DOHH2 (cell line): ENCODE data around the gene CT55.
"Not testable (repeated sequence)": the region's sequence is repeated elsewhere in the genome, so short reads cannot be mapped to it uniquely, and the experiment has no call there.

Experiments used
- H3F3A ChIP-seq: fragments of 200-600 bp; sonication (generic), shearing (Covaris generic); 2 replicates; pipeline ENCODE4 v1.6.0; 2016; ENCODE audit warnings: antibody characterized with exemption, mild to moderate bottlenecking; ENCODE audit not compliant: control insufficient read depth, insufficient read depth
- H3K27ac ChIP-seq: fragments of 200-600 bp; sonication (generic); 2 replicates; pipeline ENCODE4 v1.5.1; 2014; ENCODE audit warnings: low read depth, mild to moderate bottlenecking, low read length, moderate library complexity
- H3K27me3 ChIP-seq: fragments of 200-600 bp; sonication (generic); 2 replicates; pipeline ENCODE4 v1.6.1; 2014; ENCODE audit warnings: mild to moderate bottlenecking, low read length, mixed read lengths; ENCODE audit not compliant: control insufficient read depth
- H3K36me3 ChIP-seq: fragments of 200-600 bp; sonication (generic); 2 replicates; pipeline ENCODE4 v1.6.1; 2014; ENCODE audit warnings: mild to moderate bottlenecking, low read length, moderate library complexity, mixed read lengths; ENCODE audit not compliant: control insufficient read depth
- H3K4me1 ChIP-seq: fragments of 200-600 bp; sonication (generic); 2 replicates; pipeline ENCODE4 v1.6.1; 2014; ENCODE audit warnings: mild to moderate bottlenecking, low read length, mixed read lengths; ENCODE audit not compliant: control insufficient read depth
- H3K4me2 ChIP-seq: fragments of 200-600 bp; sonication (generic); 2 replicates; pipeline ENCODE4 v1.6.0; 2014; ENCODE audit warnings: mild to moderate bottlenecking, low read length, moderate library complexity
- H3K4me3 ChIP-seq: fragments of 200-600 bp; sonication (generic); 2 replicates; pipeline ENCODE4 v1.5.1; 2014; ENCODE audit warnings: mild to moderate bottlenecking, low read length, mixed read lengths
- H3K79me2 ChIP-seq: fragments of 200-600 bp; sonication (generic); 2 replicates; pipeline ENCODE4 v1.6.1; 2014; ENCODE audit warnings: mild to moderate bottlenecking, low read length, mixed read lengths; ENCODE audit not compliant: control insufficient read depth
- H3K9me2 ChIP-seq: fragments of 200-600 bp; sonication (generic); replicated peaks from 2 replicates; pipeline ENCODE4 v1.6.1; 2014; ENCODE audit warnings: mild to moderate bottlenecking, low read length, mixed read lengths; ENCODE audit not compliant: control insufficient read depth
- H3K9me3 ChIP-seq: fragments of 200-600 bp; sonication (generic); 2 replicates; pipeline ENCODE4 v1.6.1; 2014; ENCODE audit warnings: antibody characterized with exemption, low read length, mixed read lengths; ENCODE audit not compliant: control insufficient read depth, insufficient read depth
- H4K20me1 ChIP-seq: fragments of 200-600 bp; sonication (generic); 2 replicates; pipeline ENCODE4 v1.6.0; 2014; ENCODE audit warnings: low read depth, mild to moderate bottlenecking, antibody characterized with exemption, low read length, moderate library complexity; ENCODE audit not compliant: control insufficient read depth, insufficient read depth
- CTCF ChIP-seq: fragments of 200-600 bp; sonication (generic); IDR thresholded peaks from one replicate; pipeline ENCODE4 v1.5.1; 2014; ENCODE audit warnings: antibody characterized with exemption, mild to moderate bottlenecking, low read depth, low read length; ENCODE audit not compliant: poor library complexity, severe bottlenecking
- EZH2phosphoT487 ChIP-seq: fragments of 200-600 bp; sonication (generic); IDR thresholded peaks from 2 replicates; pipeline ENCODE4 v1.6.1; 2017; ENCODE audit warnings: borderline replicate concordance, mild to moderate bottlenecking, antibody characterized with exemption, low read length, moderate library complexity, mixed read lengths

CT55 gene

DNA sequence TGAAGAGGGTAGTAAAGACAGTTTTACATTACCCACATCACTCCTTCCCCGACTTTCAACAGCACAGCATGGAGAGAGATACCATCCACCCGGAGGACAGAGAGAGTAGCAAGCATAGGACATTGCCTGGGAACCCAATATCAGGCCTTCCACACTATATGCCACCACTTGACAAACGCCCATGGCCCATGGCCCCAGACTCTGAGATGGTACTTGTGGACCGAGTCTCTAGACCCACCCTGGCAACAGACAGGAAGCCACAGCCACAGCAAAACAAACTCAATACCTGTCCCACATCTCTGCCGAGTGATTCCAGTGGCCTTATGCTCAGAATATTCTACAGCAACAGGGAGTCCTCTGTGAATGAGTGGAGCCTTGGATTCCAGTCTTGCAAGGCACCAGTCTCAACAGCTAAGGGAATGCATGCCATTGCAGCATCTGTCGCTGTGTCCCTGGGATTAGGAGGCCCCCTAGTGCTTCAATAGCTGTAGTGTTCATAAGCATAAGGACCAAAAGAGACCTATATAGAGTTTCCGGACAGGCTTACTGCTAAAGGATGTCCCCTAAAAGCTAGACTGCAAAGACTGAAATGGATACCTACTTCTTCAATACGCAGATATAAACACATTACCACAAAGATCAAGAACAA is 14.7 kb upstream of the CT55 start:
- TF ChIP-seq CTCF (peak; percentile 45), EZH2phosphoT487 (no peak)
- no peaks in the 10 kb centered on the region for H3K9me2 ChIP-seq

DNA sequence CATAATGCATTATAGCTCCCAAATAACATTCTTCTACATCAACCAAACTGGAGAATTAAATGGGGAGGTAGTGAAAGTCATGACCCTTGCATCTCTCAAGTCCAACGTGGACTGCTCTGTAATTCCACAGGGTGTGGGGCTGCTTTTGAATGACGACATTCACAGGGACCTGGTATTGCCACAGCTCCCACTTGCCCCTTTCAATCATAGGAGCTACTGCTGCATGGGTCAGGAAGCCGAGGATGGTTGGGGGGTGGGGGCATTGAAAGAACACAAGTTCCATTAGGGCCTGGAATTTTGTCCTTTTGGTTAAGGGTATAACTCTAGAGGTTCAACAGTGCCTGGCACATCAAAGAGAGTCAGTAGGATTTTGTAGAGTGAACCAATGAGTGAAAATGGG is 7.4 kb upstream of the CT55 start:
- no peaks in the 10 kb centered on the region for H3F3A ChIP-seq
- no peaks in the 10 kb centered on the region for H3K9me2 ChIP-seq
- H4K20me1 ChIP-seq, result no peaks in the 10 kb centered on the region
- H3K4me2 ChIP-seq, result no peak overlapping the region
- no peak overlapping the region for H3K27ac ChIP-seq
- no peaks in the 10 kb centered on the region for H3K79me2 ChIP-seq
- no peak overlapping the region for H3K4me3 ChIP-seq
- H3K27me3 ChIP-seq, result no peaks in the 10 kb centered on the region
- no peaks in the 10 kb centered on the region for H3K4me1 ChIP-seq
- H3K36me3 ChIP-seq, result no peaks in the 10 kb centered on the region
- TF ChIP-seq CTCF, result no peak
- no peak for TF ChIP-seq EZH2phosphoT487
- H3K9me3 ChIP-seq, result no peaks in the 10 kb centered on the region

More for the DNA sequence above, 14.7 kb upstream of the CT55 start:
- no peak overlapping the region for H3K27ac ChIP-seq
- no peaks in the 10 kb centered on the region for H3K4me1 ChIP-seq
- H3K36me3 ChIP-seq, result no peaks in the 10 kb centered on the region
- no peaks in the 10 kb centered on the region for H3K79me2 ChIP-seq
- no peaks in the 10 kb centered on the region for H3K27me3 ChIP-seq
- no peaks in the 10 kb centered on the region for H3F3A ChIP-seq
- H3K9me3 ChIP-seq, result no peaks in the 10 kb centered on the region
- no peaks in the 10 kb centered on the region for H4K20me1 ChIP-seq
- no peak overlapping the region for H3K4me2 ChIP-seq
- no peak overlapping the region for H3K4me3 ChIP-seq

DNA sequence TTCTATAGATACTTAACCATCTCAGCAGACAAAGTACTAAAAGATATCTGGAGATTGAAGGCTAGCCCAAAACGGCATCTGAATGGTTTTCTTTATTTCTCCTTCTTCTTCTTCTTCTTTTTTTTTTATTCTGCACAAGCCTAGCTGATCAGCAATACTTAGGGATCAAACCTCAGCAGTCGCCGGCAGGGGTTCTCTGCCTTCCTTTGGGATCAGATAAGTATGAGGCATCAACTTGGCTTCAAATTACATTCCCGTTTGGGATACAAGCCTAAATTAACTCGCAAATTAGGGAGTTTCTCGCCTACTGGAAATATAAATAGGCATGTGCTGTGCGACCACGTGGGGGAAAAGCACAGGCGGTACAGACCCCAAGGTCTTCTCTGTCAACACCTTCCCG is 730 bp downstream of the CT55 start:
- TF ChIP-seq CTCF (no peak), EZH2phosphoT487 (no peak)
- Histone ChIP-seq H3K4me2 (no peak overlapping the region), H3K27me3 (no peaks in the 10 kb centered on the region), H3K79me2 (no peaks in the 10 kb centered on the region), H3K9me2 (no peaks in the 10 kb centered on the region), H3K9me3 (no peaks in the 10 kb centered on the region), H3K36me3 (no peaks in the 10 kb centered on the region), H4K20me1 (no peaks in the 10 kb centered on the region), H3K27ac (no peak overlapping the region), H3K4me3 (no peak overlapping the region), H3F3A (no peaks in the 10 kb centered on the region), H3K4me1 (no peaks in the 10 kb centered on the region)

GRCh38 chrX:135169534-135169933 is 1.7 kb downstream of the CT55 start:
- H3K36me3 ChIP-seq, H3K27me3 ChIP-seq, H3K27ac ChIP-seq, H3K4me2 ChIP-seq, H3K4me1 ChIP-seq, H3K4me3 ChIP-seq, H3K9me2 ChIP-seq, H3K9me3 ChIP-seq, H3K79me2 ChIP-seq, H3F3A ChIP-seq, H4K20me1 ChIP-seq: not testable (repeated sequence)
